Activated CD4-positive, alpha-beta T cell treated with anti-CD3 and anti-CD28 coated beads, Interleukin-2, amount 50 U/mL, for 4 hours (primary cell): ENCODE data around the gene HES2.
"Not testable (repeated sequence)": the region's sequence is repeated elsewhere in the genome, so short reads cannot be mapped to it uniquely, and the experiment has no call there.

ENCODE experiments used
- DNase-seq, 2 experiments: peaks; one replicate each; pipeline ENCODE4 v3.0.0-alpha.2; 2020

The HES2 gene

GRCh38 chr1:6384135-6384534 is 35.6 kb downstream of the HES2 start:
- no peak for DNase-seq

GRCh38 chr1:6380037-6380436 is 39.7 kb downstream of the HES2 start:
- no peak for DNase-seq

DNA sequence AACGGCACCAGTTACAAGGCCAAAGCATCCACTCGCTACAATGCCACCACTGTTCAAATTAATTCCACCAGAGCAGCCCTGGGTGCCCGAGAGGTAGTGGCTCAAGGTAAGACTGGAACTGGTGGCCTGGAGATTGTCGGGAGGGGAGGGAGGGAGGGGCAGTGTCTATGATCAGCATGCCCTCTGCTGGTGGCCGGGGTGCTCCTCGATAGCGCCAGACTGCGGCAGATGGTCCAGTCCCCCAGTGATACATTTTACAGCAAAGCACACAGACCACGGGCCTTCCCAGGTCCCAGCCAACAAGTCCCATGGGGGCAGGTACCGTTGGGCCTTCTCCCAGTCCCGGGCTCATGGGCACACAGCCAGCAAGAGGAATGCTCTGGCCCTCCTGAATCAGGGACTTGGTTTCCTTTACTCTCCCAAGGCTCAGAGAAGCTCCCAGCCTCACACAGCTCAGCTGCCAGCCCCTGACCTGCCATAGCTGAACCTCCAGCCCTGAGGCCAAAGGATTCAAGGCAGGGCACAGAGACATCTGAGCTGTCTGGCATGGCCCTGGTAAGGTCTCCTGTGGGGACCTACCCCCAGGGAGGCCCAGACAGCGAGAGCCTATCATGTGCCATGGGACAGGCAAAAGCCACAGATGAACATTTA is 41.5 kb downstream of the HES2 start:
- DNase-seq = no peak

DNA sequence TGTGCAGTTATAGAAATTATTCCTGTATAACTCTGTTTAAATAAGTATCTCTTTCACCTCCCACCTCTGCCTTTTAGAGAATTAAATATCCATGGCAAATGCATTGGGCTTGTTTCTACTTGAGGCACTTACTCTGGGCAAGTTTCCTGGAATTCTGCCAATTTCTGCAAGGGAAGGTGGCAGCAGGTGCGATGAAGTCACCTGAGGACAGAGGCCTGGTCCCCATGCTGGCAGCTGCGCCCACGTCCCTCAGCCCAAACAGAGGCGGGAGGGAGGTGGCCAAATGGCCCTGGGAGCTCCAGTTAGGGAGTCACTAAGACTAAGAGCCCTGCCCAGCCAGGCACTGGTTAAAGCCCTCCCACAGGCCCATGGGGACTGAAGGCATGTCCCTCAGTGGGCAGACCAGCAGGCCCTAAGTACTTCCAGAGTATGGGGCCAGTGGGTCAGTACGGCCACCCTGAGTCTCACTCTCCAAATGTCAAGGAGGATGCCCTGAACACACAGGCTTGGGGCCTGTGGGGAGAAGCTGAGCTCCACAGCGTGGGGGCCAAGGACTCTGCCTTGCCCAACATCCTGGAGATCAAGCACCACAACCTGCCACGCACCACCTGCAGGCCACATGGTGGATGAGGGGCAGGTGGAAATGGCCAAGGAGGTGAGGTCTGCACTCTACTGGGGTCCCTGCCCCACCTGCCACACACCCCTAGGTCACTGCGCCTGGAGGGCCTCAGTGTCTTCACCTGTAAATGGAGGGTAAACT is 45.6 kb downstream of the HES2 start:
- no peak for DNase-seq

DNA sequence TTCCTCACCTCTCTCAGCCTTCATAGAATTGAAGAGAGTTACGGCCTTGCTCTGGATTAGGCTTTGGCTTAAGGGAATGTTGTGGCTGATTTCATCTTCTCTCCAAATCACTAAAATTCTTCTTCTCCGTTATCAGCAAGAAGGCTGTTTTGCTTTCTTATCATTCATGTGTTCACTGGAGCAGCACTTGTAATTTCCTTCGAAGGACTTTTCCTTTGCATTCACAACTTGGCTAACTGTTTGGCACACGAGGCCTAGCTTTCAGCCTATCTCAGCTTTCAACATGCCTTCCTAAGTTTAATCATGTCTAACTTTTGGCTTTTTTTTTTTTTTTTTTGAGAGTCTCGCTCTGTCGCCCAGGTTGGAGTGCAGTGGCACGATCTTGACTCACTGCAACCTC is 47.5 kb downstream of the HES2 start:
- DNase-seq = not testable (repeated sequence)

- no peak for DNase-seq
Observed at GRCh38 chr1:6370006-6370405, 49.7 kb downstream of the HES2 start.

GRCh38 chr1:6367381-6368012 is 52.2 kb downstream of the HES2 start:
- no peak for DNase-seq

DNA sequence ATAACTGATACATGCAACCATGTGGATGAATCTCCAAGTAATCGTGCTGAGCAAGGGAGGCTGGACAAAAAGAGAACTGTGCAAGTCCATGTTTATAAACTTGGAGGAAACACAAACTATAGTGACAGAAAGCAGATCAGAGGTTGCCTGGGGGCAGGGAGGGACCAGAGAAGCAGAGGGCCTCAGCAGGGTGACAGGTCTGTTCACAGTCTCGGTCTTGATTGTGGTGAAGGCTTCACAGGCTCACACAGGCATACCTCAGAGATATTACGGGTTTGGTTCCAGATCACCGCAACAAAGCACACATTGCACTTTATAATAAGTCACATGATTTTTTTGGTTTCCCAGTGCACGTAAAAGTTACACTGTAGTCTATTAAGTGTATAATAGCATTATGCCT is 54.7 kb downstream of the HES2 start:
- DNase-seq = peak; percentile 30

- peak in 1 of 2 experiments; percentile 25 for DNase-seq
Observed at GRCh38 chr1:6363085-6363884, 56.4 kb downstream of the HES2 start.
